Tibial artery (tissue), 4 donors: ENCODE results near the gene FBXL12.
A peak's percentile ranks its signal among the peaks of the same experiment; 100 is the strongest.

Experiments used
- DNase-seq, 2 donors: peaks; one replicate each; pipeline ENCODE4 v3.0.0-alpha.2; 2019
- H3K27ac ChIP-seq, 2 donors: fragments of 200-600 bp; sonication (generic) in 1 of 2; 1 replicate in 1 of 2; 2 replicates in 1 of 2; pipeline ENCODE4 v1.5.1; 2018 to 2019; ENCODE audit warnings: mild to moderate bottlenecking in 1 of 2
- H3K27me3 ChIP-seq, 2 donors: fragments of 200-600 bp; sonication (generic) in 1 of 2; one replicate each; pipeline versions ENCODE4 v1.5.1 to v1.6.0; 2016 to 2019
- H3K36me3 ChIP-seq, 3 donors: fragments of 200-600 bp; sonication (generic) in 2 of 3; one replicate each; pipeline ENCODE4 v1.5.1; 2016 to 2019; ENCODE audit warnings: mild to moderate bottlenecking in 2 of 3
- H3K4me1 ChIP-seq, 4 donors: fragments of 200-600 bp; sonication (generic) in 2 of 4; 1 replicate in 3 of 4; 2 replicates in 1 of 4; pipeline ENCODE4 v1.5.1; 2016 to 2019
- H3K4me3 ChIP-seq, 2 donors: fragments of 200-600 bp; sonication (generic) in 1 of 2; 1 replicate in 1 of 2; 2 replicates in 1 of 2; pipeline ENCODE4 v1.5.1; 2018 to 2019; ENCODE audit warnings: mild to moderate bottlenecking in 2 of 2
- H3K9me3 ChIP-seq, 3 donors: fragments of 200-600 bp; sonication (generic) in 1 of 3; one replicate each; pipeline ENCODE4 v1.5.1; 2016 to 2019
- CTCF ChIP-seq, 2 experiments: fragments of 200-600 bp in 1 of 2; fragments of 450-650 bp in 1 of 2; IDR thresholded peaks; one replicate each; pipeline ENCODE4 v1.5.1; 2017 to 2019; ENCODE audit warnings: antibody characterized with exemption in 2 of 2, mild to moderate bottlenecking in 1 of 2, moderate library complexity in 1 of 2
- intact Hi-C: fragments of 100-400 bp; cut with DNase I; formaldehyde crosslinking; loops from one replicate; pipeline ENCODE4 v1.15.0; 2023; ENCODE audit warnings: low total_unique reads

Gene FBXL12

GRCh38 chr19:9818734-9819595, at the start of gene FBXL12:
Gene FBXL12, minus strand, starts transcription at chr19:9819079. Its CDS starts 266 bp downstream, at chr19:9818813.
- peaks cover 0 to 28% (median 20%) of the 10 kb centered on the region in 4 donors for H3K4me1 ChIP-seq
- DNase-seq: peak; percentile 100
- peak within 1 kb of the TSS; percentile 88 to 99 for H3K4me3 ChIP-seq
- TF ChIP-seq CTCF (IDR thresholded peaks at IDR 0.05): no peak
- H3K27me3 ChIP-seq: no peaks in the 10 kb centered on the region
- no peaks in the 10 kb centered on the region for H3K9me3 ChIP-seq
- peaks cover 3 to 21% (median 5%) of the 10 kb centered on the region in 3 donors for H3K36me3 ChIP-seq
- intact Hi-C loops: no loop called here
- H3K27ac ChIP-seq: peak within 1 kb of the TSS; percentile 92 to 96

GRCh38 chr19:9865732-9866501, 47.0 kb upstream of the FBXL12 start:
- no peaks in the 10 kb centered on the region for H3K9me3 ChIP-seq
- no peak for DNase-seq
- H3K4me3 ChIP-seq: no peak overlapping the region
- H3K27ac ChIP-seq: no peak overlapping the region
- no peaks in the 10 kb centered on the region for H3K36me3 ChIP-seq
- no peak for TF ChIP-seq CTCF (IDR thresholded peaks at IDR 0.05)
- H3K4me1 ChIP-seq: no peaks in the 10 kb centered on the region
- H3K27me3 ChIP-seq: no peaks in the 10 kb centered on the region
- intact Hi-C loops: no loop called here

- intact Hi-C loops: no loop called here
Measured at GRCh38 chr19:9863759-9864158, 44.9 kb upstream of the FBXL12 start.

GRCh38 chr19:9862938-9863337, 44.1 kb upstream of the FBXL12 start:
- Histone ChIP-seq H3K9me3 (no peaks in the 10 kb centered on the region), H3K36me3 (no peaks in the 10 kb centered on the region), H3K27me3 (no peaks in the 10 kb centered on the region), H3K4me1 (no peaks in the 10 kb centered on the region), H3K4me3 (no peak overlapping the region), H3K27ac (no peak overlapping the region)
- DNase-seq: no peak
- intact Hi-C loops: no loop called here
- TF ChIP-seq CTCF (IDR thresholded peaks at IDR 0.05): no peak

More at GRCh38 chr19:9863759-9864158, 44.9 kb upstream of the FBXL12 start:
- Histone ChIP-seq H3K4me3 (no peak overlapping the region), H3K4me1 (no peaks in the 10 kb centered on the region), H3K27ac (no peak overlapping the region), H3K27me3 (no peaks in the 10 kb centered on the region), H3K9me3 (no peaks in the 10 kb centered on the region), H3K36me3 (no peaks in the 10 kb centered on the region)
- DNase-seq: no peak
- TF ChIP-seq CTCF (IDR thresholded peaks at IDR 0.05): no peak

GRCh38 chr19:9861503-9861902, 42.6 kb upstream of the FBXL12 start:
- no peaks in the 10 kb centered on the region for H3K9me3 ChIP-seq
- TF ChIP-seq CTCF (IDR thresholded peaks at IDR 0.05): no peak
- no peak for DNase-seq
- intact Hi-C loops: no loop called here
- H3K27me3 ChIP-seq: no peaks in the 10 kb centered on the region
- no peak overlapping the region for H3K27ac ChIP-seq
- no peaks in the 10 kb centered on the region for H3K4me1 ChIP-seq
- no peak overlapping the region for H3K4me3 ChIP-seq
- peaks cover 0 to 8% (median 0%) of the 10 kb centered on the region in 3 donors for H3K36me3 ChIP-seq
